NB4 (cell line): ENCODE measurements around the gene LRRC14B.

Experiments
- DNase-seq: peaks from one replicate; pipeline ENCODE4 v3.0.0; 2010; ENCODE audit warnings: low read depth
- H3K4me3 ChIP-seq: one replicate; pipeline ENCODE4 v1.5.1; 2011; ENCODE audit warnings: mild to moderate bottlenecking, low read depth, low read length, moderate library complexity
- CTCF ChIP-seq: IDR thresholded peaks from one replicate; pipeline ENCODE4 v1.5.1; 2012; ENCODE audit warnings: low read depth, low read length
- MAX ChIP-seq: IDR thresholded peaks from 2 replicates; pipeline ENCODE4 v1.6.1; 2011; ENCODE audit warnings: low read depth, low read length
- MYC ChIP-seq: IDR thresholded peaks from 2 replicates; pipeline ENCODE4 v1.6.1; 2011; ENCODE audit warnings: low read depth, low read length
- POLR2A ChIP-seq: IDR thresholded peaks from 2 replicates; pipeline ENCODE4 v1.6.1; 2011; ENCODE audit warnings: mild to moderate bottlenecking; ENCODE audit not compliant: insufficient read length; ENCODE audit errors: extremely low read depth

Gene LRRC14B

GRCh38 chr5:181160-181559 lies 10.1 kb upstream of the LRRC14B start:
- TF ChIP-seq POLR2A, result no peak
- no peak for DNase-seq
- no peak overlapping the region for H3K4me3 ChIP-seq

- DNase-seq, result no peak
- TF ChIP-seq MYC (no peak), POLR2A (no peak), MAX (no peak), CTCF (no peak)
- no peak overlapping the region for H3K4me3 ChIP-seq
Measured at GRCh38 chr5:181566-181965, 9.7 kb upstream of the LRRC14B start.

- no peak overlapping the region for H3K4me3 ChIP-seq
- DNase-seq, result no peak
- no peak for TF ChIP-seq CTCF
- TF ChIP-seq POLR2A, result no peak
- TF ChIP-seq MAX, result no peak
- no peak for TF ChIP-seq MYC
Measured at GRCh38 chr5:182126-182525, 9.2 kb upstream of the LRRC14B start.

GRCh38 chr5:184471-184870 lies 6.8 kb upstream of the LRRC14B start:
- DNase-seq, result no peak
- TF ChIP-seq MYC (no peak), MAX (no peak), POLR2A (no peak), CTCF (no peak)
- no peak overlapping the region for H3K4me3 ChIP-seq

GRCh38 chr5:185095-186070 lies 5.9 kb upstream of the LRRC14B start:
- TF ChIP-seq CTCF, result no peak
- no peak for TF ChIP-seq MYC
- TF ChIP-seq POLR2A, result no peak
- no peak for TF ChIP-seq MAX
- DNase-seq, result no peak
- no peak overlapping the region for H3K4me3 ChIP-seq

GRCh38 chr5:186091-187041 lies 4.9 kb upstream of the LRRC14B start:
- no peak for DNase-seq
- no peak for TF ChIP-seq MYC
- no peak for TF ChIP-seq CTCF
- TF ChIP-seq POLR2A, result no peak
- TF ChIP-seq MAX, result no peak
- no peak overlapping the region for H3K4me3 ChIP-seq
